Measurements from ENCODE around the gene CHP2. TPM values are rescaled to one million over a fixed set of nuclear protein-coding genes. Genes with fewer than 3 reads are reported as not detected.

Gene CHP2
- total RNA-seq, 1 donor from 2014 or later, result not detected

DNA sequence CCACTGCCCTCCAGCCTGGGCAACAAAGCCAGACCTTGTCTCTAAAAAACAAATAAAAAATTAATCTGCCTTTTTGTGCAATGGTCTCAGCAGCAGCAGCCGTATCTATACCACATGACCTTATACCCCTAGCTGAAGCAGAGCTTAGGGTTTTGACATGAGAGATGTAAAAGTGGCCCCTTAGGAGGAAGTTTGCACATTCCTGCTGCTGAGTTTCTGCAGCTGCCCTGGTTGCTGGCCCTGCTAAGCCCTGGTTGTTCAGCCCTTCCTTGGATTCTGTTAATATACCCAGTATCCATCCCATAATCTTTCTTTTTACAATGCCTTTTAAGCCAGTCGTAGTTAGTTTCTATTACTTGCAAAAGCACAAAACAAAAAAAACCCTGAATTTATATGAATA lies 48.0 kb downstream of the CHP2 start:
- no peaks in the 10 kb centered on the region for H3K9me3 Mint-ChIP-seq (ENCODE audit: unreplicated experiment)
- no peak for DNase-seq
- TF ChIP-seq, protein P1, sequence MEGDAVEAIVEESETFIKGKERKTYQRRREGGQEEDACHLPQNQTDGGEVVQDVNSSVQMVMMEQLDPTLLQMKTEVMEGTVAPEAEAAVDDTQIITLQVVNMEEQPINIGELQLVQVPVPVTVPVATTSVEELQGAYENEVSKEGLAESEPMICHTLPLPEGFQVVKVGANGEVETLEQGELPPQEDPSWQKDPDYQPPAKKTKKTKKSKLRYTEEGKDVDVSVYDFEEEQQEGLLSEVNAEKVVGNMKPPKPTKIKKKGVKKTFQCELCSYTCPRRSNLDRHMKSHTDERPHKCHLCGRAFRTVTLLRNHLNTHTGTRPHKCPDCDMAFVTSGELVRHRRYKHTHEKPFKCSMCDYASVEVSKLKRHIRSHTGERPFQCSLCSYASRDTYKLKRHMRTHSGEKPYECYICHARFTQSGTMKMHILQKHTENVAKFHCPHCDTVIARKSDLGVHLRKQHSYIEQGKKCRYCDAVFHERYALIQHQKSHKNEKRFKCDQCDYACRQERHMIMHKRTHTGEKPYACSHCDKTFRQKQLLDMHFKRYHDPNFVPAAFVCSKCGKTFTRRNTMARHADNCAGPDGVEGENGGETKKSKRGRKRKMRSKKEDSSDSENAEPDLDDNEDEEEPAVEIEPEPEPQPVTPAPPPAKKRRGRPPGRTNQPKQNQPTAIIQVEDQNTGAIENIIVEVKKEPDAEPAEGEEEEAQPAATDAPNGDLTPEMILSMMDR (IDR thresholded peaks at IDR 0.05; ENCODE audit: partially characterized antibody, unreplicated experiment), result no peak
- no peak overlapping the region for H3K27ac Mint-ChIP-seq (ENCODE audit: unreplicated experiment)
- no peak overlapping the region for H3K4me3 Mint-ChIP-seq (ENCODE audit: unreplicated experiment)
- H3K4me1 Mint-ChIP-seq (ENCODE audit: low read depth, unreplicated experiment), result no peaks in the 10 kb centered on the region
- no peaks in the 10 kb centered on the region for H3K36me3 Mint-ChIP-seq (ENCODE audit: unreplicated experiment)
- H3K27me3 Mint-ChIP-seq (ENCODE audit: unreplicated experiment), result peaks cover 2% of the 10 kb centered on the region

GRCh38 chr16:23803591-23804123 lies 48.8 kb downstream of the CHP2 start:
- Mint-ChIP-seq H3K4me1 (ENCODE audit: low read depth, unreplicated experiment) (no peaks in the 10 kb centered on the region), H3K9me3 (ENCODE audit: unreplicated experiment) (peaks cover 2% of the 10 kb centered on the region), H3K36me3 (ENCODE audit: unreplicated experiment) (no peaks in the 10 kb centered on the region), H3K4me3 (ENCODE audit: unreplicated experiment) (no peak overlapping the region), H3K27me3 (ENCODE audit: unreplicated experiment) (peaks cover 2% of the 10 kb centered on the region), H3K27ac (ENCODE audit: unreplicated experiment) (no peak overlapping the region)
- peak; percentile 69 for DNase-seq
- TF ChIP-seq, protein P1 (IDR thresholded peaks at IDR 0.05; ENCODE audit: partially characterized antibody, unreplicated experiment), result no peak

DNA sequence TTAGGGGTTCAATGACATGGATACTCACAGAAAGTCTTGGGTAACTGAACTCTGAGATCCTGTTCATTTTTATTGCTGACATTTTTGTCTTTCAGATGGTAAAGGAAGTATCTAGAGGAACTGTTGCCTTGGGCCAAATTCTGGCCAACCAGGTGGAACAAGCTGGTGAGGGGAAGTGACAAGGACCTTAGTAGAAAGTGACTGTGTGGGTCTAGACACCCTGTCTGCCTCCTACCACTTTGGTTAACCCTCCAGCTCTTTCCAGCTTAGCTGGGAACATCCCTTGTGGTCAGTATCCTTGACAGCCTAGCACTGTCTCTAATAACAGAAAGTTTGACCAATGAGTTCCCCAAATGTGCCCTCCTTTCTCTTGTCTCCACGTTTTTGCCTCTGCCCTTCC lies 52.2 kb downstream of the CHP2 start:
- no peaks in the 10 kb centered on the region for H3K4me1 Mint-ChIP-seq (ENCODE audit: low read depth, unreplicated experiment)
- peaks cover 5% of the 10 kb centered on the region for H3K27me3 Mint-ChIP-seq (ENCODE audit: unreplicated experiment)

More for the DNA sequence above, 52.2 kb downstream of the CHP2 start:
- Mint-ChIP-seq H3K4me3 (ENCODE audit: unreplicated experiment) (no peak overlapping the region), H3K27ac (ENCODE audit: unreplicated experiment) (no peak overlapping the region), H3K36me3 (ENCODE audit: unreplicated experiment) (no peaks in the 10 kb centered on the region), H3K9me3 (ENCODE audit: unreplicated experiment) (peaks cover 2% of the 10 kb centered on the region)
- TF ChIP-seq, protein P1 (IDR thresholded peaks at IDR 0.05; ENCODE audit: partially characterized antibody, unreplicated experiment), result no peak
- DNase-seq, result no peak

Other genes with a start within 250 kb of the CHP2 start
- gene GGA2, start 244.5 kb upstream of the CHP2 start, total RNA-seq (ENCODE audit: unreplicated experiment), result 51.6 TPM
- gene EARS2, start 197.7 kb upstream of the CHP2 start, total RNA-seq (ENCODE audit: unreplicated experiment), result 8.3 TPM
- 103 TPM for gene UBFD1, start 197.3 kb upstream of the CHP2 start, total RNA-seq (ENCODE audit: unreplicated experiment)
- gene NDUFAB1, start 158.7 kb upstream of the CHP2 start, total RNA-seq (ENCODE audit: unreplicated experiment), result 76.0 TPM
- 14.4 TPM for gene PALB2, start 113.7 kb upstream of the CHP2 start, total RNA-seq (ENCODE audit: unreplicated experiment)
- 96.5 TPM for gene DCTN5, start 113.6 kb upstream of the CHP2 start, total RNA-seq (ENCODE audit: unreplicated experiment)
- gene PLK1, start 76.1 kb upstream of the CHP2 start, total RNA-seq (ENCODE audit: unreplicated experiment), result 16.9 TPM
- gene ERN2, start 41.8 kb upstream of the CHP2 start, total RNA-seq (ENCODE audit: unreplicated experiment), result 0.64 TPM
- 0.69 TPM for gene PRKCB, start 81.0 kb downstream of the CHP2 start, total RNA-seq (ENCODE audit: unreplicated experiment)

All from glutamatergic neuron (in vitro differentiated cells).